Hepatocyte (in vitro differentiated cells): Measurements from ENCODE around the gene STXBP6. TPM values are rescaled to one million over a fixed set of nuclear protein-coding genes. Genes with fewer than 3 reads are reported as not detected.
A peak's percentile ranks its signal among the peaks of the same experiment; 100 is the strongest.

ENCODE experiments used
- DNase-seq: peaks from one replicate; pipeline ENCODE4 v3.0.0-alpha.2; 2016; ENCODE audit warnings: low spot score
- H2AFZ ChIP-seq: fragments of 200-600 bp; sonication (generic); 2 replicates; pipeline ENCODE4 v1.6.0; 2016; ENCODE audit warnings: antibody characterized with exemption, mild to moderate bottlenecking
- H3K27ac ChIP-seq: fragments of 200-600 bp; sonication (generic); 2 replicates; pipeline ENCODE4 v1.5.1; 2016; ENCODE audit warnings: mild to moderate bottlenecking
- H3K27me3 ChIP-seq: fragments of 200-600 bp; sonication (generic); 2 replicates; pipeline ENCODE4 v1.6.1; 2016
- H3K36me3 ChIP-seq: fragments of 200-600 bp; sonication (generic); replicated peaks from 2 replicates; pipeline ENCODE4 v1.5.1; 2016; ENCODE audit warnings: low read depth; ENCODE audit not compliant: insufficient read depth
- H3K4me1 ChIP-seq: fragments of 200-600 bp; sonication (generic); 2 replicates; pipeline ENCODE4 v1.5.1; 2016; ENCODE audit warnings: mild to moderate bottlenecking, moderate library complexity; ENCODE audit not compliant: insufficient read depth
- H3K4me2 ChIP-seq: fragments of 200-600 bp; sonication (generic); 2 replicates; pipeline ENCODE4 v1.6.0; 2016
- H3K4me3 ChIP-seq: fragments of 200-600 bp; sonication (generic); 2 replicates; pipeline ENCODE4 v1.5.1; 2016; ENCODE audit warnings: mild to moderate bottlenecking
- H3K79me2 ChIP-seq: fragments of 200-600 bp; sonication (generic); 2 replicates; pipeline ENCODE4 v1.6.0; 2017; ENCODE audit warnings: mild to moderate bottlenecking
- H3K9me2 ChIP-seq: fragments of 200-600 bp; sonication (generic); replicated peaks from 2 replicates; pipeline ENCODE4 v1.6.0; 2017; ENCODE audit warnings: mild to moderate bottlenecking; ENCODE audit not compliant: insufficient read depth
- H3K9me3 ChIP-seq: fragments of 200-600 bp; sonication (generic); 2 replicates; pipeline ENCODE4 v1.5.1; 2016; ENCODE audit warnings: low read depth, mild to moderate bottlenecking
- H4K20me1 ChIP-seq: fragments of 200-600 bp; sonication (generic); 2 replicates; pipeline ENCODE4 v1.6.0; 2016; ENCODE audit warnings: mild to moderate bottlenecking; ENCODE audit not compliant: insufficient read depth, poor library complexity, severe bottlenecking
- CTCF ChIP-seq: fragments of 200-600 bp; sonication (generic); IDR thresholded peaks from 2 replicates; pipeline ENCODE4 v1.5.1; 2016; ENCODE audit warnings: antibody characterized with exemption, mild to moderate bottlenecking; ENCODE audit not compliant: poor library complexity
- EZH2 ChIP-seq: fragments of 200-600 bp; sonication (generic); IDR thresholded peaks from 2 replicates; pipeline ENCODE4 v1.6.1; 2016; ENCODE audit warnings: antibody characterized with exemption, mild to moderate bottlenecking, borderline replicate concordance
- EZH2phosphoT487 ChIP-seq: fragments of 200-600 bp; sonication (generic); IDR thresholded peaks from one replicate; pipeline ENCODE4 v1.6.1; 2018; ENCODE audit warnings: antibody characterized with exemption, mild to moderate bottlenecking, low read depth, moderate library complexity; ENCODE audit not compliant: unreplicated experiment, severe bottlenecking
- WGBS: methylation state at CpG from one replicate; pipeline ENCODE4 v1.1.6; 2016; ENCODE audit warnings: low lambda C conversion rate; ENCODE audit errors: missing lambda C conversion rate; 5-methylcytosine and 5-hydroxymethylcytosine counted together
- polyA plus RNA-seq: library from polyadenylated mRNA; unstranded; fragments of >200 nt; fragmentation: Nextera tagmentation; extraction: Ambion mirVana; gene quantifications from 2 replicates; pipeline ENCODE4 v1.2.1, GENCODE V29; 2016
- total RNA-seq: library from RNA; depleted of rRNA; stranded (reverse); fragments of >200 nt; gene quantifications from 2 replicates; pipeline ENCODE4 v1.2.3, GENCODE V29; 2014

Gene STXBP6
- total and polyA plus RNA-seq, 2 experiments from 2014 or later = 34.1 to 44.9 TPM

DNA sequence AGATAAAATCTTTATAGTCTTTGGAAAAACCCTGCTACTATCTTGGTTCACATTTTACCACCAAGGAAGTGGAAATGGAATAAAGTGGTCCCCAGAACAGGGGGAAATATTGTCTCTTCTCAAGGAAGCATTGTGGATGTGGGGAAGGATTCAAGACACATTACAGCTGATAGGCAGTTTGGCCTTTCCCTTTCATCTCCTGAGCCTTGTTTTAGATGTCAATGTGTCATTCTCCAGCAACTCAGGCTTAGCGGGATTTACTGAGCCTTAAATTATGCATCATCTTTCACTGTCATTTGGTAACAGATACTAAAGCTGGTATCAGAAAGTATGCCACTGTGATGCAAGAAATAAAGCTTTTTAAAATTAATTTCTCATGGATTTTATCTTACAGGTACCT, 136.2 kb downstream of the STXBP6 start:
- Histone ChIP-seq H3K4me1 (peaks cover 30% of the 10 kb centered on the region), H3K79me2 (peaks cover 35% of the 10 kb centered on the region), H3K4me2 (no peak overlapping the region), H3K4me3 (no peak overlapping the region), H4K20me1 (no peaks in the 10 kb centered on the region), H2AFZ (no peak overlapping the region), H3K27ac (no peak overlapping the region), H3K9me3 (no peaks in the 10 kb centered on the region), H3K36me3 (no peaks in the 10 kb centered on the region), H3K27me3 (no peaks in the 10 kb centered on the region), H3K9me2 (no peaks in the 10 kb centered on the region)
- TF ChIP-seq CTCF (no peak), EZH2phosphoT487 (no peak), EZH2 (no peak)
- no peak for DNase-seq
- WGBS = 74% methylated on average over 1 of the region's 1 CpG

- Histone ChIP-seq H2AFZ (no peak overlapping the region), H3K36me3 (no peaks in the 10 kb centered on the region), H3K4me2 (no peak overlapping the region), H3K9me2 (no peaks in the 10 kb centered on the region), H3K4me1 (peaks cover 32% of the 10 kb centered on the region), H3K27ac (no peak overlapping the region), H3K79me2 (peaks cover 35% of the 10 kb centered on the region), H3K9me3 (no peaks in the 10 kb centered on the region), H3K27me3 (no peaks in the 10 kb centered on the region), H3K4me3 (no peak overlapping the region), H4K20me1 (no peaks in the 10 kb centered on the region)
- WGBS = 96% methylated on average over 1 of the region's 1 CpG
- TF ChIP-seq CTCF (no peak), EZH2phosphoT487 (no peak), EZH2 (no peak)
- no peak for DNase-seq
Measured at GRCh38 chr14:24913021-24913420, 136.9 kb downstream of the STXBP6 start.

DNA sequence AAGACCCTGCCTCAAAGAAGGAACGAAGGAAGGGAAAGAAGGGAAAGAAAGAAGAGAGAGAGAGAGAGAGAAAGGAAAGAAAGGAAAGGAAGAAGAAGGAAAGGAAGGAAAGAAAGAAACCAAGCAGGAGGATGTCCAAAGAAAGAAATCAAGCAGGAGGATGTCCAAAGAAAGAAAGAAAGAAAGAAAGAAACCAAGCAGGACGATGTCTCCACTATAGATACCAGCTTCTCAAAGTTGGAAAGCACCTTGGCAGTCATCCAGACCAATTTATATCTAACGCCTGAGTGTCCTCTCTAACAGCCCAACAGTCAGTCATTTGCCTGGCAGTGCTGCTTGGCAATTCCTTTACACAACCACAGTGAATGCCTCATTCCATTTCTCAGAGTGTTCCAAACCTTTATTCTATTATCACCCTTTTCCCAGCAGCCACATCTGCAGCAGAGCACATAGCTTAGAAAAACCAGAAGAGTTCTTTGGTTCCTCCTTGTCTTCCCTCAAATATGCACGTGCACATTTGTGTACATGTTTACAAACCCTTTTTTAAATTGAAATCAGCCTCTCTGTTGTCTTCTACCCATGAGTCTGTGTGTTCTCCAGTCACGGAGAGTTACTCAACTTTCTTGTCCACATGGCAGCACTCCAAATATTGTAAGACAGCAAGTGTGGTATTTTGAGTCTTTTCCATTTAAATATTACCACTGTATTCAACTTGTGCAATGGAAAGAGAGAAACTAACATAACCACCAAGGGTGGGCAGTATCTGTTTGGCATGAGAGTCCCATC, 138.4 kb downstream of the STXBP6 start:
- Histone ChIP-seq H3K4me1 (peaks cover 30% of the 10 kb centered on the region), H3K4me3 (no peak overlapping the region), H3K9me3 (no peaks in the 10 kb centered on the region), H3K36me3 (no peaks in the 10 kb centered on the region), H2AFZ (no peak overlapping the region), H3K4me2 (peak overlapping the region; percentile 21), H3K27me3 (no peaks in the 10 kb centered on the region), H3K27ac (peak overlapping the region; percentile 54), H3K79me2 (peaks cover 36% of the 10 kb centered on the region), H3K9me2 (no peaks in the 10 kb centered on the region), H4K20me1 (no peaks in the 10 kb centered on the region)
- peak; percentile 54 for DNase-seq
- WGBS = 74% methylated on average over 5 of the region's 5 CpGs
- TF ChIP-seq EZH2 (no peak), CTCF (no peak), EZH2phosphoT487 (no peak)
